Left ventricle myocardium superior (tissue), 1 donor: ENCODE measurements around the gene ANOS1. TPM values are rescaled to one million over a fixed set of nuclear protein-coding genes. Genes with fewer than 3 reads are reported as not detected.
"Not testable (repeated sequence)": the region's sequence is repeated elsewhere in the genome, so short reads cannot be mapped to it uniquely, and the experiment has no call there.

Experiments used
- ATAC-seq: fragments of 200-7000 bp; cut with Tn5 transposase; one replicate; pipeline ENCODE4 v1.9.1; 2020; ENCODE audit warnings: mild to moderate bottlenecking, moderate library complexity
- DNase-seq: peaks from one replicate; pipeline ENCODE4 v3.0.0-alpha.2; 2020
- intact Hi-C: fragments of 100-400 bp; cut with micrococcal nuclease; formaldehyde crosslinking; loops from one replicate; pipeline ENCODE4 v1.11.0; 2022
- long read RNA-seq: library from polyadenylated mRNA; unstranded; transcript quantifications from one replicate; pipeline ENCODE4 v2.0.0, GENCODE V29; 2021
- total RNA-seq: library from RNA; stranded (reverse); fragmentation: NEBNext Ultra II Directional; extraction: Animal tissue kit (Norgen Biotek cat#: 25700); gene quantifications from one replicate; pipeline ENCODE4 v1.2.1, GENCODE V29; 2021
- donor health status: DM: no; HTN: yes; CAD: no; lungs with severe emphysema.

Gene ANOS1, protein sequence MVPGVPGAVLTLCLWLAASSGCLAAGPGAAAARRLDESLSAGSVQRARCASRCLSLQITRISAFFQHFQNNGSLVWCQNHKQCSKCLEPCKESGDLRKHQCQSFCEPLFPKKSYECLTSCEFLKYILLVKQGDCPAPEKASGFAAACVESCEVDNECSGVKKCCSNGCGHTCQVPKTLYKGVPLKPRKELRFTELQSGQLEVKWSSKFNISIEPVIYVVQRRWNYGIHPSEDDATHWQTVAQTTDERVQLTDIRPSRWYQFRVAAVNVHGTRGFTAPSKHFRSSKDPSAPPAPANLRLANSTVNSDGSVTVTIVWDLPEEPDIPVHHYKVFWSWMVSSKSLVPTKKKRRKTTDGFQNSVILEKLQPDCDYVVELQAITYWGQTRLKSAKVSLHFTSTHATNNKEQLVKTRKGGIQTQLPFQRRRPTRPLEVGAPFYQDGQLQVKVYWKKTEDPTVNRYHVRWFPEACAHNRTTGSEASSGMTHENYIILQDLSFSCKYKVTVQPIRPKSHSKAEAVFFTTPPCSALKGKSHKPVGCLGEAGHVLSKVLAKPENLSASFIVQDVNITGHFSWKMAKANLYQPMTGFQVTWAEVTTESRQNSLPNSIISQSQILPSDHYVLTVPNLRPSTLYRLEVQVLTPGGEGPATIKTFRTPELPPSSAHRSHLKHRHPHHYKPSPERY
- total RNA-seq: 5.8 TPM
- long read RNA-seq, full-length matches to known transcripts: 2 of 6 reads
- long read RNA-seq, partial matches to known transcripts: 3 of 6 reads
- long read RNA-seq, other reads (novel, unspliced or antisense): 1 of 6 reads

GRCh38 chrX:8731559-8732395 lies at the start of gene ANOS1:
TSS of gene ANOS1 (minus strand) at chrX:8732137. CDS start at chrX:8732036, 101 bp downstream.
- ATAC-seq: peak; percentile 99
- intact Hi-C loops: loop anchor here (10.0 kb wide), 1 partner anchor 367 kb away; no protein-coding TSS in a partner anchor
- peak; percentile 85 for DNase-seq

DNA sequence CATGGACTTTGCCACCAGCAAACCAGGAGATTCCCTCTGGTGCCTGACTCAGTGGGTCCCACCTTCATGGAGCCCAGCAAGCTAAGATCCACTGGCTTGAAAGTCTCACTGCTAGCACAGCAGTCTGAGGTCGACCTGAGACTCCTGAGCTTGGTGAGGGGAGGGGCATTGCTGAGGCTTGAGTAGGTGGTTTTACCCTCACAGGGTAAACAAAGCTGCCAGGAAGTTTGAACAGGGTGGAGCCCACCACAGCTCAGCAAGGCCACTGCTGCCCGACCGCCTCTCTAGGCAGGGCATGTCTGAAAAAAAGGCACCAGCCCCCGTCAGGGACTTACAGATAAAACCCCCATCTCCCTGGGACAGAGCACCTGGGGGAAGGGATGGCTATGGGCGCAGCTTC lies 41.2 kb upstream of the ANOS1 start:
- intact Hi-C loops: no loop called here
- ATAC-seq (no peak), DNase-seq (no peak)

- no peak for ATAC-seq
Observed at GRCh38 chrX:8760021-8760420, 28.1 kb upstream of the ANOS1 start.

DNA sequence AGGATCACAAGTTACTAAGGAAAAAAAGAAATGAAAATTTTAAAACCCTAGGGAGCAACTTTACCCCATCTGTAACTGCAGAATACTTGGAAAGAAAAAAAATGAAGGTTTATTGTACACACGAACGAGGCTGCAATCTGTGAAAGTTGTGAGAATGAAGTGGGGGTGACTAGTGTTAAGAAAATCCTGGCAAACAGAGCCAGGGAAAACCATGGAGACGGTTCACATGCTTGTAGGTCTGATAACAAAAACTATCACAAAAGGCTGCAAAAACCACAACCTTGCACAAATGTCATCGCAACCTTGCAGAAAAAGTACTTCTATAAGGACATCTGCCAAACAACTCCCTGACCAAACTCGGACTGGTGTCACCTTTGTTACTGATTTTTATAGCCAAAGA lies 26.8 kb upstream of the ANOS1 start:
- ATAC-seq, DNase-seq, intact Hi-C loops: not testable (repeated sequence)

More at GRCh38 chrX:8760021-8760420, 28.1 kb upstream of the ANOS1 start:
- no peak for DNase-seq
- intact Hi-C loops: no loop called here

- ATAC-seq, intact Hi-C loops: not testable (repeated sequence)
Observed at GRCh38 chrX:8757609-8758389, 25.9 kb upstream of the ANOS1 start.

DNA sequence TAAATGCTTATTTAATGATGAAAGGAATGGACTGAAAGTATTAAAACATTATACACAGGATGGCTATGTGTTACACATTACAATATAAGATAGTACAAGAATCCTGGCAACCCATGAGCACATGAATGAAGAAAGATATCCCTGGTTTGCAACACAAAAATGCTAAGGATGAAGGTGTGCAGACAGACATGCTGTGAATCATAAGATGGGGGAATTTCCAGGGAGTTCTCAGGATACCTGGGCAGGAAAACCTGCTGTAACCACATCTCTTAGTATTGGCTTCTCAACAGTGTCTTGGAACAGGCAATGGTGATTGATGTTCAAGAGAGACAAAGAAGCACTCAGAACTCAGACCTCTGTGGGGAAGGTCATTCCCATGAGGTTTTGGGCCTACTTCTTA lies 23.9 kb upstream of the ANOS1 start:
- intact Hi-C loops: no loop called here
- DNase-seq (no peak), ATAC-seq (no peak)

More at GRCh38 chrX:8757609-8758389, 25.9 kb upstream of the ANOS1 start:
- DNase-seq: not testable (repeated sequence)

DNA sequence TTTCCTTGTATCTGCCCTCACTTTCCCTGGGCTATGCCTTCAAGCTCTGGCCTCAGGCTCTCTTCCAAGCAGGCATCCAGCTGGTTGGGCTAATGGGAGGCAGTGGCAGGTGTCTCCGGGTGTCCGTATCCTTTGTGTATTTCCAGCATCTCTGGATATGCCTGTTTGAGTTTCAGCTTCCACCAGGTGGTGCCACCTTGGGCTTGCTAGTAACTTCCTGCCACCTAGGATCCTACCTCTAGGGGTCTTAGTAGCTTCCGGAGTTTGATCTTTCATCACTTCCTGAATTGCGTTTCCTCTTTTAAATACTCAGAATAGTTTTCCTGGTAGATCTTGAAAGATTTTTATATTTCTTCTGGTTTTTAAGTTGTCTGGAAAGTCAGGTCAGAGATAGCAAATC lies 23.2 kb upstream of the ANOS1 start:
- no peak for ATAC-seq
- intact Hi-C loops: no loop called here
- DNase-seq: no peak

- DNase-seq: no peak
- intact Hi-C loops: no loop called here
- ATAC-seq: no peak
Observed at GRCh38 chrX:8749697-8750096, 17.8 kb upstream of the ANOS1 start.

- intact Hi-C loops: no loop called here
- ATAC-seq: no peak
- DNase-seq: no peak
Observed at GRCh38 chrX:8748855-8749254, 16.9 kb upstream of the ANOS1 start.

GRCh38 chrX:8743126-8743732 lies 11.3 kb upstream of the ANOS1 start:
- intact Hi-C loops: no loop called here
- ATAC-seq (no peak), DNase-seq (peak; percentile 64)

DNA sequence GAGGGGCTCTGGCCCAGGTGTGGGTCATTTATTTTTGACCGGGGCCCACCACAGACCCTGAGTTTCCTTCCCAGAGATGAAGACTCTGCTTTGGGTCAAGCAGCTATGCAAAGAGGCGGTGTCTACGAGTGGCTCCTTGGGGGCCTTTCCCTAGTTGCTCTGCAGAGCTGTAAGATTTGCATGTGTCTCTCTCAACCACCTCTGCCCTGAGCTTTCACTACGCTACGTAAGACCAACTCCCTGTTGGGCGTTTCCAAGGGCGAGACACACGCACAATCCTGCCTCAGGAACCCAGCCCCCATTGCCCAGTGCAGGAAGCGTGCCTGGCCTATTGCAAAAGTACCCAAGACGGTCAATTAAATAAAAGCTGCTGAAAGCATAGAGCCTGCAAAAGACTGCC lies 10.0 kb upstream of the ANOS1 start:
- ATAC-seq (no peak), DNase-seq (no peak)
- intact Hi-C loops: no loop called here

DNA sequence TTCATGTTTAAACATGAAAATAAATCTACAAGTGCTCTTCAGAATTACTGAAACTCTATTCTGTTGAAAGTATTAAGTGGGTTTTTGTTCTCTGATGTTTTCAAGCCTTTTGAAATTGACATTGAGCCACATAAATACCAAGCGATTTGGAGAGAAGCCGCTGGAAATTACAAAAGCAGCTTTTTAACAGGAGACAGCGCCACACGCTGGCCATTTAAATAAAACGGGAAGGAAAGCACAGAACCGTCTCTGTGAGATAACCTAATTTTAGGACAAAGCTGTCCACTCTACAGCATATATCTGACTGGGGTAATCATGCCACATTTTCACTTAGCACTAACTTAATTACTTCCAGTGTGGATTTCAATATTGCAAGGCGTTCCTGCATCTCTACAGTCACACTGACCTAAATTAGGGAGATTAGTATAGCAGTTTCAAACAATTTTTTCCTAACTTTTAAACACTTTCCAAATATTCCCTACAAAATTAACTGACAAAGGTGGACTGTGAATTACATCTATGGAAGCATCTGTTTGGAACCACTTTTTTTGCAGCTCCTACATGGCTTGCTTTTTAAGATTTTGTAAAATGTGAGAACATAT lies 6.8 kb upstream of the ANOS1 start:
- no peak for ATAC-seq
- intact Hi-C loops: loop anchor here (5.0 to 10.0 kb wide), 2 partner anchors 374 to 741 kb away; no protein-coding TSS in a partner anchor

DNA sequence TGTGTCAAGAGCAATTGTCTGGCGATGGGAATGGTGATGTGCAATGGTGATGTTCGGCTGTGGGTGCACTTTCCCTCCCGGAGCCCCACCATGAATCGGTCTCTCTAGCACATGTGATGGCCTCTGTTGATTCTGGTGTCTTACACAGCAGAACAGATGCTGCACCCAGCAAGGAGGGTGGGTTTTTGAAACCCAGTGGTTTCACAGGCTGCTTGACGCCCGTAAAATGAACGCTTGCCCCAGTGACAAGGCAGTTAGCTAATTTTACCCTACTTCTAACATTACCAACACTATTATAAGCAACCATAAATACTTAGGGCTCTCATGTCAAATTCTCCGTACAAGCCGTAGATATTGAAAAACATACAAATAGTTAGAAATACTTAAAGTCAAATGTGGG lies 5.9 kb upstream of the ANOS1 start:
- no peak for DNase-seq
- ATAC-seq: no peak
- intact Hi-C loops: loop anchor here (5.0 to 10.0 kb wide), 2 partner anchors 373 to 741 kb away; no protein-coding TSS in a partner anchor

More for the DNA sequence above, 6.8 kb upstream of the ANOS1 start:
- DNase-seq: peak; percentile 39

DNA sequence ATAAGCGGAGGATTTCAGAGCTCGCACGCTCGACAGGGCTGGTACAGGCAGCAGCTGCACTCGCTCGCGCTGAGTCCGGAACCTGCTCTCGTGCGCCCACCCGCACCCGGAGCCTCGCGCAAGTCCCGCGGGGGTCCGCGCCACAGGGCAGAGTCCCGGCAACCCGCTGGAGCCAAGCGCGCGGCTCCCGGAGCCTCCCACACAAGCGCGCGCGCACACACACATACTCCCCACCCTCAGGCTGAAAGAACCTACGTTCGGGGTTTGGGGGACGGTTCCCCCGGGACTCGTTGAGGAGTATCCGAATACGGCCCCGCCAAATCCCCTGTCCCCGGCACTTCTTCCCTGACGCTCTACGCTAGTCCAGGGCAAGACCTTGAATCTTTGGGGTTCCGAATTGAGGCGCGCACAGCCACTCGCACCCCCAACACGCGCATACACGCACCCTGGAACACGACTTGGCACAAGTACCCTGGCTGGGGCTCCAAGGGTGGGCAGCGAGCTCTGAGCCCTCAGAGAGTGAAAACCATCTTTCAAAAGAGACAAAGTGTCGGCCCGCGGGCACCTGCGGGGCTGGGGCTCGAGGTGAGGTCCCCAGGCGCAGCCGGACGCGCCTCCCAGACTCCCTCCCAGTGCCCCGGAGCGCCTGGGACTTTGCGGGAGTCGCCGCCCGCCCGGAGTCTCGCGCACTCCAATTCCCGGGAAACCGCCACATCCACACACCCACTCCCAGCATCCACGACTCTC lies 952 bp downstream of the ANOS1 start:
- ATAC-seq: peak; percentile 32
- DNase-seq: peak; percentile 31
- intact Hi-C loops: loop anchor here (10.0 kb wide), 1 partner anchor 366 kb away; no protein-coding TSS in a partner anchor

DNA sequence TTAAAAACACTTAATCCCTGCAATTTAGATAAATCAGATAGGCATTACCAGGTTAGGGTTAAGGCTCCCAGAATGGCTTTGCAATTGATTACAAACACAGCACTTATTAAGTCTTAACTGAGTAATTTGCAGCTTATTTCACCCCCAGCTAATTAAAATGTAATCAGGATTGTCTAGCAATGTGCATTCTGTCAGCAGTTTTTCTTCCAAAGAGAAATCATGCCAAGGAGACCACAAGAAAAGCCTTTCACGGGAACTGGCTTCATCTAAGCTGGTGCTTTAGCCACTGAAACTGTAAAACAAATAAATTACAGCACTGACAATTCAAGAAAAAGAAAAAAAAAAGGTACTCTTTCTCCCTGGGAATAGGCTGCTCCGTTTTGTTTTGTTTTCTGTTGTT lies 2.1 kb downstream of the ANOS1 start:
- no peak for ATAC-seq
- no peak for DNase-seq
- intact Hi-C loops: loop anchor here (10.0 kb wide), 1 partner anchor 365 kb away; no protein-coding TSS in a partner anchor

DNA sequence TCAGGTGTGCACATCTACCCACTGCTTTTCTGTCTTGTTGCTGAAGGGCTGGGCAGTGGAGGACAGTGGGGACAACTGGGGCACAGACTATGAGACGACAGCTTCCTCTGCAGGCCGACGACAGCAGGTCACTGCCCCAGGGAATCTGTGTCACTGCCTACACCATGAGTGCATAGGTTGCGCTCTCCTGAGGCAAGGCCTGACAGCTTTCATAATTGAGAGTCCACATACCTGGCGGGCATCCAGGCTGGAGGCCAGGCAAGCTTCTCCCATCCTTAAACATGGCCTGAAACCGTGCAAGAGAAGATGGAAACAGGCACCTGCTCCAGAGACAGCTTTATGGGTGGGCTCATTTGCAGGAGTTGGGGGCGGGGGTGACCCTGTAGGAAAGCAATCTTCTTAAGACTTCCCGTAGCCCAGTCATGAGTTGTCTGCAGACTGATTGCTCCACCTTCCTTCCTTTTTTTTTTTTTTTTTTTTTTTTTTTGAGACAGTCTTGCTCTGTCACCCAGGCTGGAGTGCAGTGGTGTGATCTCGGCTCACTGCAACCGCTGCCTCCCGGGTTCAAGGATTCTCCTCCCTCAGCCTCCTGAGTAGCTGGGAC lies 2.9 kb downstream of the ANOS1 start:
- DNase-seq (no peak), ATAC-seq (no peak)
- intact Hi-C loops: no loop called here
